Measurements from ENCODE around the gene PTPN6.
A peak's percentile ranks its signal among the peaks of the same experiment; 100 is the strongest.

Gene PTPN6

GRCh38 chr12:6942331-6942665 lies 8.9 kb upstream of the PTPN6 start:
- DNase-seq: no peak

DNA sequence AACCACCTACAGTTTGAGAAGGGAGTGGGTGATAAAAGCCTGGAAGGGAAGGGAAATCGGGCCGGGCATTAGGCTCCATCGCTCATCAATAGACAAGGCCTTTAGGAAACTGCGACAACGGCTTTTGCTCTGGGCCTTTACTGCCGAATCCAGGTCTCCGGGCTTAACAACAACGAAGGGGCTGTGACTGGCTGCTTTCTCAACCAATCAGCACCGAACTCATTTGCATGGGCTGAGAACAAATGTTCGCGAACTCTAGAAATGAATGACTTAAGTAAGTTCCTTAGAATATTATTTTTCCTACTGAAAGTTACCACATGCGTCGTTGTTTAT lies 7.8 kb upstream of the PTPN6 start:
- DNase-seq: peak; percentile 83 to 89

- peak; percentile 80 to 89 for DNase-seq
These were observed 7.3 kb upstream of the PTPN6 start, which contains the start of the genes C12orf57 and RNU7-1 for GRCh38 chr12:6943722-6944380. C12orf57 (plus strand) TSS chr12:6944022; CDS start chr12:6944122, 100 bp downstream. RNU7-1 (plus strand) TSS chr12:6943816.

- DNase-seq: peak; percentile 79 to 80
These were observed 6.6 kb upstream of the PTPN6 start for GRCh38 chr12:6944381-6945186.

DNA sequence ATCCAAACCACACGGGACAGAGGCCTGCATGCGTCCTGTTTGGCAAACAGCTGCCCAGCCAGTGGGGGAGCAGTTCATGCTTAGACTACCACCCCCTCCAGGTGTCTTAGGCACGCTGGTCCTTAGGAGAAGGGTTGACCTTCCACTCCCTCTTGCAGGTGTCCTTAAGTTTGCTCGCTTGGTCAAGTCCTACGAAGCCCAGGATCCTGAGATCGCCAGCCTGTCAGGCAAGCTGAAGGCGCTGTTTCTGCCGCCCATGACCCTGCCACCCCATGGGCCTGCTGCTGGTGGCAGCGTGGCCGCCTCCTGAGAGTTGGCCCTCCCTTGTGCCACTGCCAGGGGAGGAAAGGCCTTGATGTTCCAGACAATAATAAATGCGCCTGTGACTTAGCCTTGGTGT lies 5.5 kb upstream of the PTPN6 start:
- no peak for DNase-seq

GRCh38 chr12:6946033-6946919 lies 4.9 kb upstream of the PTPN6 start:
- no peak for DNase-seq

GRCh38 chr12:6946920-6947374 lies 4.2 kb upstream of the PTPN6 start:
- DNase-seq: no peak

DNA sequence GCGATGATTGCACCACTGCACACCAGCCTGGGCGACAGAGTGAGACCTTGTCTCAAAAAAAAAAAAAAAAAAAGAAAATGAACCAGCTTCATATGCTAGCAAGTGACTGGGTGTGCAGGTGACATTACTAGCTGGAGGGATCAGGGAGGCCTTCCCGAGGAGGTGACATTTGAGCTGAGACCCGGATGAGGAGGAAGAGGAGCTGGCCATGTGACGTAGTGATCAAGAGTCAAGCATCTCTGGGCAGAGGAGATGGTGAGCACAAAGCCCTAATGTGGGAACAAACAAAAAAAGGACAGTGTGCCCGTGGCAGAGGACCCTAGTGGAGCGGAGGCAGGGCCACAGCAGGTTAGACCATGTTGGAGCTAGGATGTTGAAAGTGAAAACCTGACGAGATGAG lies 3.5 kb upstream of the PTPN6 start:
- DNase-seq: no peak

DNA sequence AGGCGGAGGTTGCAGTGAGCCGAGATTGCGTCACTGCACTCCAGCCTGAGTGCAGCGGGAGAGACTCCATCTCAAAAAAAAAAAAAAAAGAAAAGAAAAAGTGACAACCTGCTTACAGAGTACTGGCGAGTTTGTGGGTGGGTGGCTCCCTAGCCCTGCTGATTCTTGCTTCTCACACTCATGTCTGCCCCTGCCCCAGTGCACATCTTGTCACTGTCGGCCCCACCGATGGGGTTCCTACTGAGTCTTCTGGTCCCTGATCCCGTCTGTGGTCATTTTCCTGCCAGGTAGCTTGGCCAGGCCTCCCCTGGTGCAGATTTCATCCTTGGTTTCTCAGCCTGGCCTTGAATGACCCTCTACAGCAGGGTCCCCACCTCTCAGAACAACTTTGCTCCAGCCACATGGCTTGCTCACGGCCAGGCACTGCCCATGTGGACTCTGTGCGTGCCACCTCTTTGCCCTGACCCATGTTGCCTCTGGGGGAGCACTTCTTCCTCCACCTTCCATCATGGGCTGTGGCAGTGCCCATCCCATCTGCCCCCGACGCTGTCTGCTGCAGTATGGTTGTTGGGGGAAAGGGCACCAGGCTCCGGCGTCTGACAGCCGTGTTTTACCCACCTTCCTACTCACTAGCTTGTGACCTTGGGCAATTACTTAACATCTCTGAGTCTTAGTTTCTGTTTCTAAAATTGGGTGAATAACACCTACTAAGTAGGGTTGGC lies 2.1 kb upstream of the PTPN6 start:
- no peak for DNase-seq

- peak in 1 of 2 experiments; percentile 16 for DNase-seq
These were observed 755 bp upstream of the PTPN6 start for GRCh38 chr12:6950401-6950801.

DNA sequence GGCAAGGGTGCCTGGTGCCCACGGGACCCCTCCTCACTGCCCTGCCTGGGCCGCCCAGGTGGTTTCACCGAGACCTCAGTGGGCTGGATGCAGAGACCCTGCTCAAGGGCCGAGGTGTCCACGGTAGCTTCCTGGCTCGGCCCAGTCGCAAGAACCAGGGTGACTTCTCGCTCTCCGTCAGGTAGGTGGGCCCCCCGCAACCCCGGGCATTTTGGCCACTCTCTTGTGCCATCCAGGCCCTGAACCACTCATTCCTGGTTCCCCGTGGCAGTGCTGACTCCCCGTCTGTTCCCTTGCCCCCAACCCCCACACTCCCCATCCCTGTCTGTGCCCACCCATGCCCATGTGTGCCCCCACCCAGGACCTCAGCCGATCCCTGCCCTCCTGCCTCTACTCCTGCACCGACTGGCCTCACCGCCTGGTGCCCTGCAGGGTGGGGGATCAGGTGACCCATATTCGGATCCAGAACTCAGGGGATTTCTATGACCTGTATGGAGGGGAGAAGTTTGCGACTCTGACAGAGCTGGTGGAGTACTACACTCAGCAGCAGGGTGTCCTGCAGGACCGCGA lies 480 bp downstream of the PTPN6 start:
- DNase-seq: no peak

- DNase-seq: no peak
These were observed 1.1 kb downstream of the PTPN6 start for GRCh38 chr12:6952121-6952862.

DNA sequence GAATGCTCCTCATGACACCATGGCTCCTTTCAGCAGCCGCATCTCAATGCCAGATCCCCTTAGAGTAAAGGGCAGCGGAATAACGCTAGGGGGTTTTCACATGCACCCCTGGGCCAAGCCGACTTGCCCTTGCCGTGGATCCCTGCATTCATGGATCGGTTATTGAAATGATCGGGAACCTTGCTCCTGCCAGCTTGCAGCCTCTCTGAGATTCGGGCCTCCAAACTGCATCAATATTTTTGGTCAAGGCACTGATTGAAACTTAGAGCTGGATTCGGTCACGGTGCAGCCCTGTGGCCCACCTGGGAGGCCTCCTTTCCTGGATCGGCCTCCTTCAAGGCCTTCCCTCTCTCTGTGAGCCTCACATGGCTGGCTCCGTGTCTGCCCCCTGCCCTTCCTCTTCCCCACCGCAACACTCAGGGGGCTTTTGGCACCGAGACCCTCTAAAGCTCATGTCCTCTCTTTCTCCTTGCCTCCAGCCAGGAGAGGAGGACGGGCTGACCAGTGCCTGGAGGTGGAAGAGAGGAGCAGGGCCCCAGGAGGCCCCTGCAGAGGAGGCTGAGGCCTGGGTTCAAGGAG lies 1.8 kb downstream of the PTPN6 start:
- no peak for DNase-seq

- DNase-seq: peak; percentile 91 to 93
These were observed 2.5 kb downstream of the PTPN6 start for GRCh38 chr12:6953442-6954315.

DNA sequence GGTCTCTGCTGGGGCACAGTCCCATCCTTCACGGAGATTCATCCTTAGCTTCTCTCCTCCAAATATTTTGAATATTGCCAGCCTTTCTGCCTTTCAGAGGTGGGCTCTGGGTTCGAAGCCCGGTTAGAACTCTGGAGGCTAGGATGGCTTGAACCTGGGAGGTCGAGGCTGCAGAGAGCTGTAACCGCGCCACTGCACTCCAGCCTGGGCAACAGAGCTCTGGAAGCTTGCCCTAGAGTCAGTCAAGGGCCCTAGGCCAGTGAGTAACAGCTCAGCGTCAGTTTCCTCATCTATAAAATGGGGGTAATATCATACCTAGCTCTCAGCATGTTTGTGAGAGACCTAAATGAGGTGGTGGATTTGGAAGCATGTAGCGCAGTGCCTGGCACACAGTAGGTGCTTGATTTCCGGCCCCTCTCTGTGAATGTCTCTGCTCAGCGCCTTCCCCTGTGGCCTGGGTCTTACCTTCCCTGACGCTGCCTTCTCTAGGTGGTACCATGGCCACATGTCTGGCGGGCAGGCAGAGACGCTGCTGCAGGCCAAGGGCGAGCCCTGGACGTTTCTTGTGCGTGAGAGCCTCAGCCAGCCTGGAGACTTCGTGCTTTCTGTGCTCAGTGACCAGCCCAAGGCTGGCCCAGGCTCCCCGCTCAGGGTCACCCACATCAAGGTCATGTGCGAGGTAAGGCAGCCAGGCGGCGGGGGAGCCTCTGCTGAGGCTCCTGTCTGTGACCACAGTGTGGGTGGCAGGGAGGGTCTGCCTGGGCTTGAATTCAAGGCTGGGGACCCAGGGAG lies 3.4 kb downstream of the PTPN6 start:
- no peak for DNase-seq

DNA sequence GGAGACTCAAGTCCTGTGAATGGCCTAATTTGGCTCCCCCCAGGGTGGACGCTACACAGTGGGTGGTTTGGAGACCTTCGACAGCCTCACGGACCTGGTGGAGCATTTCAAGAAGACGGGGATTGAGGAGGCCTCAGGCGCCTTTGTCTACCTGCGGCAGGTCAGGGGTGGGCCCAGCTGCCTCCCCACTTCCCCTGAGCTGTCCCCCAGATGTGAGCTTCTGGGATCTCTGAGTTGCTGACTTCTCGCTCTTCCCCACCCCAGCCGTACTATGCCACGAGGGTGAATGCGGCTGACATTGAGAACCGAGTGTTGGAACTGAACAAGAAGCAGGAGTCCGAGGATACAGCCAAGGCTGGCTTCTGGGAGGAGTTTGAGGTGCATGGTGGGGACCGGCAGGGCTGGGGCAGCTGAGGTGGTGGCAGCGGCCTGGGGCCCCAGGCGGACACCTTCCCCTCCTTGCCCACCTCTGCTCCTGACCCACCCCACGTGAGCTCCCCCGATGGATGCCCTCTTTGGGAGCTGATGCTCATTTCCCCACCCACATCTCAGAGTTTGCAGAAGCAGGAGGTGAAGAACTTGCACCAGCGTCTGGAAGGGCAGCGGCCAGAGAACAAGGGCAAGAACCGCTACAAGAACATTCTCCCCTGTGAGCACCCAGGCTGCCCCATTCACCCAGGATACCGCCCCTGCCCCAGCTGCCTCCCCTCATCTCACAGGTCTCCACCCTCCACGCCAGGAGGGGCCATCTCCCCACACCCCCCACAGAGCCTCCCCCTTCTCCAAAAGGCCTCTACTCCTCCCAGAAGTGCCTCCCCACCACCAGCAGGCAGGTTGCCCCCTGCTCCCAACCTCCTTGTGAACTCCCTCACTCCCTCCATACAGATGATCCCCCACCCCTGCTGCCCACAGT lies 4.2 kb downstream of the PTPN6 start:
- DNase-seq: no peak

DNA sequence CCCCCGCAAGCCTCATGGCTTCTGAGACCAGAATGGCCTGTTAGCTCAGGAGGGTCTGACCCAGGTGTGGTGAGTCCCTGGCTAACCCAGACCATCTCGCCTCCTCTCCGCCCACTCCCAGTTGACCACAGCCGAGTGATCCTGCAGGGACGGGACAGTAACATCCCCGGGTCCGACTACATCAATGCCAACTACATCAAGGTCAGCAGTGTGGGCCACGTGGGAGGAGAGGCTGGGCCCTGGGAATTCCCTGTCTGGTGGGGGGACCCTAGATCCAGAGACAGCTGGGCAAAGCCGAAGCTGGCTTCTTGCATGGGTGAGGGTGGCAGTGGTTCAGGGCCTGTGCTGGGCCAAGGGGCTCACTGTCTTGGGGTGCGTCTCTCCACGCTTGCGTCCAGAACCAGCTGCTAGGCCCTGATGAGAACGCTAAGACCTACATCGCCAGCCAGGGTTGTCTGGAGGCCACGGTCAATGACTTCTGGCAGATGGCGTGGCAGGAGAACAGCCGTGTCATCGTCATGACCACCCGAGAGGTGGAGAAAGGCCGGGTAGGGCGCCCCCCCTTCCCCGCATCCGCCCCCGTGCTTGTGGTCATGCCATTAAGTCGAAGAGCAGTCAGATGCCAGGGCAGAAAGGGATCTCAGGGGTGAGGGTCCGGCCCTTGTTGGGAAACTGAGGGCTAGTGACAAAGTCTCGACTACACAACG lies 5.0 kb downstream of the PTPN6 start:
- no peak for DNase-seq
